GM23338 (cell line): ENCODE data around the gene EXOC2.

Experiments used
- CTCF ChIP-seq, 2 experiments: fragments of 200-600 bp in 1 of 2; sonication (generic) in 1 of 2; conservative IDR thresholded peaks; 2 replicates each; pipeline versions ENCODE4 v1.5.1 to v1.6.1; 2016 to 2017; ENCODE audit warnings: antibody characterized with exemption in 2 of 2, low read depth in 2 of 2, mild to moderate bottlenecking in 2 of 2, moderate library complexity in 1 of 2
- EZH2 ChIP-seq: fragments of 200-600 bp; sonication (generic); IDR thresholded peaks from one replicate; pipeline ENCODE4 v1.8.0; 2017; ENCODE audit warnings: antibody characterized with exemption, mild to moderate bottlenecking, low read depth; ENCODE audit not compliant: unreplicated experiment
- EZH2phosphoT487 ChIP-seq: fragments of 200-600 bp; sonication (generic); IDR thresholded peaks from one replicate; pipeline ENCODE4 v1.8.1; 2018; ENCODE audit warnings: antibody characterized with exemption; ENCODE audit not compliant: unreplicated experiment
- POLR2AphosphoS5 ChIP-seq: IDR thresholded peaks from 2 replicates; pipeline ENCODE4 v1.6.1; 2016; ENCODE audit warnings: antibody characterized with exemption, low read depth
- STAT1 ChIP-seq: IDR thresholded peaks from one replicate; pipeline ENCODE4 v1.6.1; 2016; ENCODE audit warnings: antibody characterized with exemption; ENCODE audit not compliant: unreplicated experiment
- ZNF114 ChIP-seq: fragments of 250-450 bp; sonication (Bioruptor Pico); IDR thresholded peaks from 2 replicates; pipeline ENCODE4 v1.5.0; 2020; ENCODE audit warnings: mild to moderate bottlenecking, moderate library complexity

- TF ChIP-seq CTCF (conservative IDR thresholded peaks at IDR 0.05; ENCODE audit: low read depth in 2 of 2): no peak
- no peak for TF ChIP-seq POLR2AphosphoS5
- no peak for TF ChIP-seq ZNF114 (CRISPR knock-in tag)
- TF ChIP-seq EZH2: no peak
- TF ChIP-seq EZH2phosphoT487: no peak
- no peak for TF ChIP-seq STAT1
Observed at GRCh38 chr6:650098-650497, 42.8 kb downstream of the EXOC2 start.
